Stimulated activated naive CD4-positive, alpha-beta T cell (primary cell): ENCODE data around the gene GPD2.
"Not testable (repeated sequence)": the region's sequence is repeated elsewhere in the genome, so short reads cannot be mapped to it uniquely, and the experiment has no call there.

Experiments used
- DNase-seq, 6 experiments: peaks; one replicate each; lab custom pipeline; 2025; lab: John Stamatoyannopoulos, UW

The GPD2 gene

DNA sequence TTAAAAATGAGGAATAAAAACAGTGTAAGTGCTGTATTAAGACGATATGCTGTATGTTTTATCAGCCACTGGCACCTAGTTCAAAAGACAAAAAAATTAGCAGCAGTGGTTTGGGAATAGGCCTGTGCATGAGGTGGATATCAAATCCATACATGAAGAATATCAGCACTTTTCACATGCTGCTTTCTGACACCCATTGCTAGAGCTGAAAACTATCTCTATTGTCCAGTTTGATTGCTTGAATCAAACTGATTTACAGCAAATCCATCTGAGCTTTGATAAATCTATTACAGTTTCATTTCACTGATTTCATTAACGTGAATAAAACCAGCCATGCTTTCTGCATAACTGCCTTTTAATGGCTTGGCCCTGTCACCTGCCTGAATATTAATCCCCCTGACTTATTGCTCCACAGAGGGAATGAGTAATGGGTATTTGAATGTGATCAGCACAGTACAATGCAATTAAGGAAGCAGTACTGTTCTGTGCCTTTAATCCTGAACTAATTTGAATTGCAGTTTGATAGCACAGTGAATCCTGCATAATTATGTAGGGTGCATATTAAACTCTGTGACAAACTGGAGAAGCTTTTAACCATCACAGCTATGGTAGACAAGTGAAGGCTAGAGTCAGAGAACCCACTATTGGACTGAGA, 154.0 kb downstream of the GPD2 start:
- no peak for DNase-seq

DNA sequence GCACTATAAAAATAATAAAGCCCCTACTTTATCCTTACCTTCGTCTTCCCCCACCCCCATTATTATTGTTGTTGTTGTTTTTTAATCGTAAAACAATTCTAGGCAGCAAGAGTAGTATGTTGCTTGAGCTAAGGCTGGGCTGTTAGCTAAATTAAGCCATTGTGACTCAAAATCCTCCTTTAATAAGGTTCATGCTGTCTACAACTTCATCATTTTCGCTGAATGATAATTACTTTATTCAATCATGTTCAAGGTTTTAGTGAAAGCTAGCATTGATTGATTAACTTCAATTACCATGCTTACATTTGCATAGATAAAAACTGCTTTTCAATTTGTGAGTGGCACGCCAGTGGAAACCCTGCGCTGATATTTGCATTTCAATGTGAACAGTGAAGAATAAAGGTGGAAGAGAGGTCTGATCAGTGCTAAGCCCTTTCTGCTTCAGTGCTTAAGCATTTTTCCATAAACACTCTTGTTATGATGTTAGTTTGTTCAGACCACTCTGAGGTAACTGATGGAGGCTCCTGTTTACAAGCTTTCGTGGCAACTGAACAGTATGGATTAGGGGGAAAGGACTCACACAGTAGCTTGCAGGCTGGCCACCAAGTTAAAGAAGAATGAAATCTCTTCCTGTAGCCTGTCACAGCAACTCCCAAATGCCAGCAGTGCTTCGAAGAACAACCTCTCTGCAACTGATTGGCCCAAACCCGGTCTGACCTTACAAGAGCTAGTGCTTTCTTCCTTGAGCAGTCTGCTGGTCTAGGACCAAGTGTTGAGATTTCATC, 156.8 kb downstream of the GPD2 start:
- DNase-seq = no peak

DNA sequence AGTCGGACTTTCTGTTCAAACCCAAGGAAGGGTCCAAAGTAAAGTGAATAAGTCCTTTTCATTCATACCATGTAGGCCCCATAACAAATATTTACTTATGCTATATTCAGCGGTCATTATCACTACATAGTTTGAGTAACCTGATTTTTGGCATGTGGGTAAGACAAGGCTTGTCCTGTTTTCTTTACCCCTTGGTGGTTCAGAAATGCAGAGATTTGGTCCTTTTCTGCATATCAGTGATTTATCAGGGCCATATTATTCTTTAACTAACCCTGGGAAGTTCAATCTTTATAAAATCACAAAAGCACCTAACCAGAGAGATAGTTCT, 157.4 kb downstream of the GPD2 start:
- DNase-seq = no peak

DNA sequence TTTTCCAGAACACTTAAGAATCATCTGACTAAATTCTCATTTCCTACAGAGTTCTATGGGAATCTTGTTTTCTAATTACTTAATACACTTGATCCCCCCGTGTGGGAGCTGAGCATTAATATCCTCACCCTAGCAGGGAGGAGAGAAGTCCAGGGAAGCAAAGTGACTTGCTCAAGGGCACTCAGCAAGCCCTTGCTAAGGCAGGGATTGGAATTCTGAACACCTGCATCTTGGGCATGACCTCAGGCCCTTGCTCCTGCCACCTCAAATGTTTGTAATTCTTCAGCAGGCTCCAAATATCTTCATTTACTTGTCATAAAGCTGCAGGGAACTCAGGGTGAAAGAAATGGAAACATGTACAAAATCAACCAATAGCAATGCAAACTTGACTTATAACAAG, 162.4 kb downstream of the GPD2 start:
- no peak for DNase-seq

DNA sequence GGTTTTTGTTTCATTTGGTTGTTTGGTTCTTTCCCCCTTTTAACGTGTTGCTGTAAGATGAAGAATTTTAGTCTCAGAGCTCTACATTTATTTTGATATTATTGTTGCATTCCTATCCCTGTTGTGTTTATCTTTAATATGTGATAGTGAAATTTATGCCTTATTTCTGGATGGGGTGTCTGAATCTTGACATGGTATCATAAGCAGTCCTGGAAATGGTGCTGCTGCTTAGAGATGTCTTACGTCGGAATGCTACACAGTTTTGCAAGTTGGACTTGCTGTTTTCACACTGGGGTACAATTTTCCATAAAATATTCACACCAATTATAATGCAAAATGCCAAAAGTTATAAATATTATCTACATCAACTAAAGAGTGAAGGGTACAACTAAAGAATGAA, 164.0 kb downstream of the GPD2 start:
- no peak for DNase-seq

DNA sequence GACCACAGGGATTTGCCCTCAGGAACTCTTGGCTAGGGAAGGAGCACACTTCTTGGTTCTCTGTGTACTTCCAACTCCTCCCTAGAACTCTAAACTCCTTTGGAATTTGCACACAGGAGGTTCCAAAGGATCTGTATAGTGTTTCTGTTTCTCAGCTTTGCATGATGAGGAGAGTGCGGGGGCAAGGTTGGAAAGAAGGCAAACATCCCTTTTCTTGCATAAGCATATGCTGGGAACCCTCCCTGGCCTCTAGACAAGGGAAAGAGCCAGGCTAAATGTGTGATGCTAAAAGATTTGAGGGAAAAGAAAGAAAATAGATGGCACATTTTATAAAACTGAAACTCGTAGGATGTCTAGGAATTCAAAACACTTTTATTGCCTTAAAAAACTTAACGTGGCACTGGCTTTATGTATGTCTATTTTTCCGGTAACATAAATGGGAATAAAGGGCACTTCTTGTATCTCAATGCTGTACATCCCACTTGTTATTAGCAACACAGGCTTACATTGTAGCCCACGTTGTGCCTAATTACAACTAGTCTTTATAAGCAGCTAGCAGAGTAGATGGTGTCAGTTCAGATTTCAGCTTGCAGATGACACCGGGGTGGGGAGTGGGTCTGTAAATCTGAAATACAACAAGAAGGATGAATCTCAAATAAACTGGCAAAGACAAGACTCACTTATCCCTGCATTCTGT, 165.8 kb downstream of the GPD2 start:
- DNase-seq = no peak

DNA sequence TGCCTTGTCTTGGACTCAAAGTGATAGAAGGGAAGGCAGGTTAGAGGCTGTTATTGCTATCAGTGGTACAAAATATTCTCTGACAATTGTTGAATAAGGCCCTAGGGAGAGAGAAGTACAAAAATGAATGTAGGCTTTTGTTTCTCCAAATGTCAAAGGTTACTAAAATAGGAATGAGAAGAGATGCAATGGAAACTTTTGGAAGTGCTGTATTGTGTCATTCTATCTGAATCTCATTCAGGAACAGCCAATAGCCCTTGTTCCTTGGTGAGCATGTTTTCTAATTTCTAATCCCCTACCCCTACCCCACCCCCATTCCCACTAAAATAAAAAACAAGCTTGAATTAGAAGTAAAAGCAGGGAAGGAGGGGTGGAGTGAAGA, 166.4 kb downstream of the GPD2 start:
- DNase-seq = no peak

DNA sequence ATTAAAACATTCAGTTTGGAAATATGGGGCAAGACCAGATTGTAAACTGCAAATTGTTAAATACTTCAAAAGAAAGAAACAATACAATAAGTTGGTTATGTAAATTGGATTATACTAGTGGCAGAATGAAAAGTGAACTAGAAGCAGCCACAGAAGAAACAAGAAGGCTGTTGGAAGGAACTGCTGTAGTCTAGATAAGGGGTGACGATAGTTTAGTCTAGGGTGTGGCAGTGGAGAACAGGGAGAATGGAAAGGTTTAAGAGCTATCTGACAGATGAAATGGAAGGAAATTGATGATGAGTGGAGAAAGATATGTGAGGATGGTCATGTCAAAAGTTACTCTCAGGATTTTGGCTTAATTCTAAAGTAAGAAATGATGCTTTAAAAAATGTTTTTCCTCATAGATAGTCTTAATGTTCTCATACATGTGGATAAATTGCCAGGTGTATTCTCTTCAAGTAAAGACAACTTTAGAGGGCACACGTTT, 179.7 kb downstream of the GPD2 start:
- DNase-seq = no peak

DNA sequence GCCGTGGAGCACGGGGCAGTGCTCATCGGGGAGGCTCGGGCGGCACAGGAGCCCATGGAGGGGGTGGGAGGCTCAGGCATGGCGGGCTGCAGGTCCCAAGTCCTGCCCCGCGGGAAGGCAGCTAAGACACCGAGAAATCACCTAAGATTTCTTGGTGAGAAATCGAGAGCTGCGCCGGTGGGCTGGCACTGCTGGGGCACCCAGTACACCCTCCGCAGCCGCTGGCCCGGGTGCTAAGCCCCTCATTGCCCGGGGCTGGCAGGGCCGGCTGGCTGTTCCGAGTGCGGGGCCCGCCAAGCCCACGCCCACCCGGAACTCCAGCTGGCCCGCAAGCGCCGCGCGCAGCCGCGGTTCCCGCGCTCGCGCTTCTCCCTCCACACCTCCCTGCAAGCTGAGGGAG, 181.9 kb downstream of the GPD2 start:
- not testable (repeated sequence) for DNase-seq

DNA sequence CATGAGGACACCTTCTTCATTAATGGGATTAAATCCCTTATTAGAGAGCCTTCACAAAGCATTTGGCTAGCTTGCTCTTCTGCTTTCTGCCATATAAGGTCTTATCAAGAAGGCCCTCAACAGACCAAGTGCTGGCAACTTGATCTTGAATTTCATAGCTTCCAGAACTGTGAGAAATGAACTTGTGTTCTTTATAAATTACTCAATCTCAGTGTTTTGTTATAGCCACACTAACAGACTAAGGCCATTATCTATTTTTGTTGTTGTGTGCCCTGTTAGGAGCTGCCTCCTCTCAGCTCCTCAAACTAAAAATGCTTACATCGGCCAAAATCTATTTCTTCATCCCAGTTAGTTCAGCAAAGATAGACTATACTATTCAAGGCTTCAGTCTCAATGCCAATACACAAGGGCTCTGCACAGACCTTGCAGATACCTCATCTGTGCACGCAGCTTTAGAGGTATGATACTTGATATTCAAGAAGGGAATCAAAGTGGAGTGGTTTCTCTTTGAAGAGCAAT, 182.9 kb downstream of the GPD2 start:
- DNase-seq = no peak

DNA sequence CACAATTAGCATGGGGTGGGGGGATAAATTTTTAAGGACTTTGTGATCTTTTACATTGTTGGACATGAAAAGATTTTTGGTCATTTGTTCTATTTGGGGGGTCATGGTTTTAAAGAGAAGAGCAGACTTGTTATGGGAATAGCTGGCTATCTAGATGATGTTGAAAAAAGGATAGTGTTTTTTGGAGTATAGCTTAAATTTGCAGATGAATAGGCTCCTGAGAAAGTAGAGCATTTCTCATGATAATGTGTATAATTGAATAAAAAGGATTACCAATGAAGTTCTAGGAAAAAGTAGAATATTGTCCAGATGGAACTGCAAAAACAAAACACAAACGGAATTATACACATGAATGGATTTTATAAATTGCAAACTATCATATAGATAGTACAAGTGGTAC, 186.3 kb downstream of the GPD2 start:
- DNase-seq = no peak

DNA sequence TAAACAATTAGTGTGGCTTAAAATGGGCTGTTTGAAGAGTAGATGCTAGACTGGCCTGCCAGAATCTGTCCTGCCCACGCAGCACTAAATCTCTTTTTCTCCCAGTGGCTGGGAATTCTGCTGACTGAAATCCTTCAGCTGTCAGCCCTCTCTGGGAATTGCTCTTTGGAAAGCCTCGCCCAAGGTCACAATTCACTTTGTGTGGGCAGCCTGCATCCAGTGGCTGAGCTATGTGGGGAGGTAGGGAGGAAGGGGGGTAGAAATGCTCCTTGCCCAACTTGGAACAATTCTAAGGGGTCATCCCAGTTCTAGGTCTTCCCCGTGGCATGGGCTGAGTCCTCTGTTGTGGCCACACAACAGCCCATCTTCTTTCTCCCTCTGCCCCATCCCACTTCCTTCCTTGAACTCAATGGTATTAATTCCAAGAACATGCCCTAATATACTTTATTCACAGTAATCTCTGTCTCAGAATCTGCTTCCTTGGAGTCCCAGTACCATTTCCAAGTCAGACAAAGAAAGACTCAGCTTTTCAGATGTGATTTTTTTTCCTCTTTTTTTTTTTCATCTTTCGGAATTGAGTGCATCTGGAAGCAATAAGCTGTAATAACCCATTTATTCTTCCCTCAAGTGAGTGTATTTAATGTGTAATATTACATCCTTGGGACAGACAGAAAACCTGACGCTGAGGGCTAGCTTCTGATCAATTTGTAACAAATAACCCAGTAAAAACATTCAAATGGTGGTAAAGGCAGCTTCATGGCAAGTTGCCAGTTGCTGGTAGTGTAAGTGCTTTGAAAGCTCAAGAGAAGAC, 189.4 kb downstream of the GPD2 start:
- DNase-seq = no peak

DNA sequence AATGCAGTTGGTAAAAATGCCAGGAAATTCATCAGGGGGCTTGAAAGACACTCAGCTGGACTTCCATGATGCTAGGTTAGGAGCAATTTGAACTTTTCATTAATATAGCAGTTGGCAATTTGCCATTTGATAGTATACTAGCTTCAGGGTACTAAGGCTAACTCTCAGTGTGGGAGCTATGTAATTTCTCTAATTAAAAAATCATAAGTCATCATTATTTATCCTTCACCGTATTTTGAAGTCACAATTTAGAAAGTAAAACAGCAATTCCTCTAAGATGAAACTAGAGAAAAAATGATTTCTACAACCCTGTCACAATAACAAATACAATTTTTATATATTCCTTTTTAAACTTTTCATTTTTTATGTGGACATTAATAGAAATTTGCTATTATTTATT, 190.8 kb downstream of the GPD2 start:
- no peak for DNase-seq

DNA sequence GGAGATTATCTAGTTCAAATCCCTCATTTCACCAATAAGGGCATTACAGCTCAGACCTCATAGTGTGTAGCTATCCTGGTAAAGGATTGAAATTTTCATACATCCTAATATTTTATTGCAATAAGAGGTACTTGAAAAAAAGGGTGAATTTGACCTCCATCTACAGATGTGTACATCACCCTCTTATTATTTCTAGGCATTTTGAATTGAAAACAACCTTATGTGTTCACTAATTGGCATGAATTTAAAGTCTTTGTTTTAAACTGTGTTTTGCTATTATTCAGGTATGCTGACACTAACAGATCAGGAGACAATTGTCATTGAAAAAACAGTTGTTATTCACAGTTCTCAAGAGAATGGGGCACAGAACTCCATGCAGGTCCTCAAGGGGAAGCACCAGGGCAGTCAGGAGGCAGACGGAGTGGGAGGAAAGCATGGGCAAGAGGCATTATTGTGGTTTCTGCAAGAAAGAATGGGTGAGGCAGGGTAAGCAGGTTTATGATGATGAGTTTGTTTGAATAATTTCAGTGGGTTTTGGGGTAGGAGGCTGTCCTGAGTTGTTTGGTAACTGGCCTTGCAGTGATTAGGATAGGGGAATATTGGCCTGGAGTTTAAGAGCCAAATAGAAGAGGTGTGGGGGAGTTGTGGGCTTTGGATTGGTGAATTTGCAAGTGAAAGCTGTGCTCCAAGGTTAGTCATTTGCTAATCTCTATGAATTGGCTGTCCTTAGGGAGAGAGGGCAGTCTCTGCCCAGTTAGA, 194.6 kb downstream of the GPD2 start:
- no peak for DNase-seq

DNA sequence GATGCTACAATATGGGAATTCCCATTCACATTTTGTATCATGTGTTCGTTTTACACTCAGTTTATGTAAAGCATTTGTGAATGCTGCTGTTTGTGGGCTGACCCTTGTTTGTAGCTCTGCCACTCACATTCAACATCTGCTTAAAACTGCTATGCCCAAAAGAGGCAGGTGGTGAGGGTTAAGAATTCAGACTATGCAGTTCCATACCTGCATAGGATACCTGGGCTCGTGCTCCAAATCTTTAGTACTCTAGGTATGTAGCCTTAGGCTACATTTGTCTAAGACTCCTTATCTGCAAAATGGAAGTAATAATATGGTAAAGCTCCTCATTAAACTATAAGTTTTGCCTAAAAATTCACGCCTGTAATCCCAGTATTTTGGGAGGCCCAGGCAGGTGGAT, 199.5 kb downstream of the GPD2 start:
- no peak for DNase-seq
